Cerebellar nuclear complex (tissue), 1 donor: ENCODE data around the gene SH2D2A.

Experiments
- DNase-seq, 2 experiments: peaks; one replicate each; lab custom pipeline; 2025; lab: John Stamatoyannopoulos, UW

Gene SH2D2A

DNA sequence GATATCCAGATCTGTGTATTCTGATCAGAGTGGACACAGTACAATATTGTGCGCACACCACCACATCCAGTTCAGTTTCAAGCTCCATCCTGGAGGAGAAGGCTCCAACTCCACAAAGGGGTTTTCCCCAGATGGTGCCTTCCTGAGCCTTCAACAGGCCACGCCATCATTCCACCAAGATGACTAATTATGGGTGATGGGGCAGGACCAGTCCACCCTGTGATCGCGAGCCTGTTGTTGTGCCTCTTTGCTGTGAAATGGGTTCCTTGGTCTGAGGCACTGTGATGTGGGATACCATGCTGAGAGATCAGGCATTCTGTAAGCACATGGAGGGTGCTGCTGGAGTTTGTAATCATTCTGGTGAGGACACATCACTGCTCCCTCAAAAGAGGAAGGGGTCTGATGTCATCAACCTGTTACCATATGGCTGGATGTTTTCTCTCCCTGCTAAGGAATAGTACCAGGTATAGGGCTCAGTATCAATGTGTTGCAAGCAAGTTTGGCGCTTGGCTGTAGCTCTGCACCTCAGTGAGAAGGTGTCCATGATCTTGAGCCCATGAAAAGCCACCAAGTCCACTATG is 6.7 kb upstream of the SH2D2A start:
- no peak for DNase-seq

DNA sequence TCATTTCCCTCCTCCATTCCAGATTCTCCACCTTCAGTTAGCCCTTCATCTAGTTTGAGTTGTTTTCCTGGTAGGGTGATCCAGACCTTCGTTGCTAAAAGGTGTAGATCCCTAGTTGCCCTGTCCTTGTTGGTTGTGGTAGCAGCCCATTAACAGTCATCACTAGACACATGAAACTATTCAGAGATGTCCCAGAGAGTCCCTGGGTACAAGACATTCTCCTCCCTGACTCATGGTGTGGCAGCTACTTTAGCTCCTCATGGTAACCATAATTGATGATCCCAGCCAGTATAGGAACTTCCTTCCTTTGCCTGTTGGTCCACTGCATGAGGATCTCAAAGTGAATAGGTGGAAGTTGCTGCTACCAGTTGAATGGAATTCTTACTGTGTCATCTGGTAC is 6.0 kb upstream of the SH2D2A start:
- DNase-seq = no peak

DNA sequence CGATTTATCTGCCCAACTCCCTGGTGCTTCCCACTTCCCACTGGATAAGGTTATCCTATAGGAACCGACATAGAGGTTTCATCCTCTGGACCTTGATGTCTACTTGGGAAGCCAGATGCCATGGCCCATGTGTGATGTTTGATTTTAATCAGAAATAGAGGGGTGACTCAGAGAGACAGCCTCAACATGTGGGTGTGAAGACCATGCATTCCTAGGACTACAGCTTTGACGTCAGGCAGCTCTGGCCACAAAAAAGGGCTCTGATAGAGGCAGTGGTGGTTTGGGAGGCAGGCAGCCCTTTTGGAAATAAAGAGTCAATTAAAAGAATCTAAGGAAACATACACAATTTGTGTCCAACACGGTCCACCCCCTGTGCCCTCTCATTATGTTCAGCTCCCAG is 5.2 kb upstream of the SH2D2A start:
- DNase-seq = no peak

DNA sequence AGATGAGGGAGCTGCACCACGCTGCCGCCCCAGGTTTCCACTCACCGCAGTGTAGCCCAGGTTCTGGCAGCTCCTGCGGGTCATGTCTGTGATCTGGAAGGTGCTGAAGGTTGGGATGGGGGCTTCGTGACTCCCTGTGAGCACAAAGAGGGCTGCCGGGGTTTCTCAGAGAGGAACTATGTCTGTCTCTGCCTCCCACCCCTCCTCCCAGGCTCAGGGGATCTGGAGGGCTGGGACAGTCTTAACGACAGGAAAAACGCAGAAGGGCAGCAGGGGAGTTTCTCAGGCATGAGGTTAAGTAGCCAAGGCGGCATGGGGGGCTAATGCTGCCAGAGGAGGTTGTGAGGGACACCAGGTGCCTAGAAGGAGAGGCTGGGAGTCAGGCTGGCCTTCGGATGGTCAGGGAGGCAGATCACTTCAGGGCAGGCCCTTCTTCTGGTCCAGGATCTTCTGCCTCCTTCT is 656 bp downstream of the SH2D2A start:
- no peak for DNase-seq

GRCh38 chr1:156815307-156815826 is 1.3 kb downstream of the SH2D2A start:
- DNase-seq = no peak

- no peak for DNase-seq
Observed at GRCh38 chr1:156814571-156815260, 1.9 kb downstream of the SH2D2A start.

- DNase-seq = no peak
Observed at GRCh38 chr1:156813750-156814570, 2.7 kb downstream of the SH2D2A start.

DNA sequence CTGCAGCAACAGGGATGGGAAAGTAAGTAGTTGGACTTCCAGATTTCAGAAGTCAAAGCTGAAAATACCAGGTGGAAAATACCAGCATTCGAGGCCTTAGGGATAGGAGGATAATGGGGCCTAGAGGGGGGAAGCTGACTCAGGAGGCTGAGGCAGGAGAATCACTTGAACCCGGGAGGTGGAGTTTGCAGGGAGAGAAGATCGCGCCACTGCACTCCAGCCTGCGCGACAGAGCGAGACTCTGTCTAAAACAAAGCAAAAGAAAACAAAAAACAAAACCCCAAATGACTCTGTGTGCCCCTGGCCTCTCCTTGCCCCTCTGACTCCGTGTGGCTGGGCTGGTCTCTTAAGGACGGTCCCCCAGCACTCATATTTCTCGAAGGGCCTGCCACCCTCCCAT is 3.4 kb downstream of the SH2D2A start:
- DNase-seq = no peak

DNA sequence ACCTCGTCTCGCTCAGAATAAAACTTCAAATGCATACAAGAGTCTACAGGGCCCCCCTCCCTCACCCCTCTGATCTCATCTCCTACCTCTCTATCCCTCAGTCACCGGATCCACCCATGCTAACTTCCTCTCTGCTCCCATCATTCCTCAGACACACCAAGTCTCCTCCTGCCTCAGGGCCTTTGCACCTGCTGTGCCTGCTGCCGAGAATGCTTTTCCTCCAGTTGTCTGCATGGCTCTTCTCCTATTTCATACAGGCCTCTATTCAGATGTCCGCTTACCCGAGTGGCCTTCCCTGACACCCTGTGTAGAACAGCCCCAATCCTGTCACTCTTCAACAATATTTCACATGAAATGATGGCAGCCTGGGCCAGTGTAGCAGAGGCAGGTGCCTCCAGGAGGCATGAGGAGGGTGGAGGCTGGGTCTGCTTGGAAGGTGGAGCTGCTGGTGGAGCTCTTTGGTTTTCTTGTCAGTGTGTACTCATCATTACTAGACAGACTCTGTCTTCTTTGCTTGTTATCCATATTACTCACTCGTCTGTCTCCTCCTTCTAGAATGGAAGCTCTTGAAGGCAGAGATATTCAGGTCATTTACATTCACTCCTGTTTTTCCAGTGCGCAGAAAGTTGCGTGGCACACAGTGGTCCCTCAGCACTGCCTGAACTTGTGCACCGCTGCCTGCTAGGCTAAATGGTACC is 4.2 kb downstream of the SH2D2A start:
- no peak for DNase-seq

DNA sequence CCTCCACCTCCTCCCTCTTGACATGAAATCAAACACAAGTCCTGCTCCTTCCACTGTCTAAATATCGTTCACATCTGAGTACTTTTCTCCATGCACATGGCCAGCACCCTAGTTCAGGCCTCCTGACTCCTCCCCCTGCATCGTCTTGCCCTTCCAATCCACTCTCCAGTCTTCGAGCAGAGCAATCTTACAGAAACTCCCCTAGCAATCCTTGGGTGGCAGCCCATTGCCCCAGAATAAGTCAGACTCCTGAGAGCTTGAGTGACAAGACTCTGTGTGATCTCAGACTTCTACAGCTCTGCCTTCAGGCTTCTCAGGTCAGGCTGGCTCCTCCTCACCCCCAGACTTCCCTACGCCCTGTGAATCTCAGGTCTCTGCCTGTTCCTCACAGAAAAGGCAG is 5.5 kb downstream of the SH2D2A start:
- no peak for DNase-seq

DNA sequence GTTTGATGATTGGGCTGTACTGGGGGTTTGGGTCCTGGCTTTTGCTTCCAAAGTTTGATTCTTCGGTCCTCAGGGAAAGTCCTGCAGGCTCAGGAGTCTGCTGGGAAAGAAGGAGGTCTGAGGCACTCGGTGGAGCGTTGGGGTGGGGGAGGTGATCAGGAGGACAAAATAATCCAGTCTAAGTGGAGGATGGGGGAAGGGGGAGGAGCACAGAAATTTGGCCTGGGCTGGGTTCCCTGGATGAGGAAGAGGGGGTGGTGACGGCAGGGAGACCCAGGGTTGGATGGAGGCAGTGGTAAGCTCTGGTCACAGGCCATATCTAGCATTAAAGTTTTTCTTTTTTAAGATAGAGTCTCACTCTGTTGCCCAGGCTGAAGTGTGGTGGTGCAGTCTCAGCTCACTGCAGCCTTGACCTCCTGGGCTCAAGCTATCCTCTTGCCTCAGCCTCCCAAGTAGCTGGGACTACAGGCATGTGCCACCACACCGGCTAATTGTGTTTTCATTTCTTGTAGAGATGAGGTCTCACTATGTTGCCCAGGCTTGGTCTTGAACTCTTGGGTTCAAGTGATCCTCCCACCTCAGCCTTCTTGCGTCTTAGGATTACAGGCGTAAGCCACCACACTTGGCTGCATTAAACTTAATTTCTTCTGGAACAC is 6.8 kb downstream of the SH2D2A start:
- DNase-seq = no peak

GRCh38 chr1:156809281-156809680 is 7.4 kb downstream of the SH2D2A start:
- no peak for DNase-seq

- DNase-seq = no peak
Observed at GRCh38 chr1:156808186-156809030, 8.2 kb downstream of the SH2D2A start.

DNA sequence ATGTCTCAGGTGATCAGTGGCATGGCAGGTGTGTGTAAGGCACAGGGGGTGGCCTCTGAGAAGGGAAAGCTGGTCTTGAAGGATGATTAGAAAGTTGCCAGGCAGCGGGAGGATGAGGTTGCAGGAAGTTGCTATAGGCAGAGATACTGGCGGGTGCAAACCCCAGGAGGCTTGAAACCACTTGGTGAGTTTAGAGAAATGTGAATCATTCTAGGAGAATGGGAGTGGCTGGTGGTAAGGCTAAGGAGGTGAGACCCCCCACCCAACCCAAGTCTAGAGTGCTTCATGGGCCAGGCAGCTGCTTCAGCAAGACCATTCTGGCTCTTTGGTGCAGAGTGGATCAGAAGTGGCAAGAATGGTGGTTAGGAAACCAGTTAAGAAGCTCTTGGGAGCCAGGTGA is 9.0 kb downstream of the SH2D2A start:
- no peak for DNase-seq

- DNase-seq = no peak
Observed at GRCh38 chr1:156806512-156807440, 9.9 kb downstream of the SH2D2A start.

DNA sequence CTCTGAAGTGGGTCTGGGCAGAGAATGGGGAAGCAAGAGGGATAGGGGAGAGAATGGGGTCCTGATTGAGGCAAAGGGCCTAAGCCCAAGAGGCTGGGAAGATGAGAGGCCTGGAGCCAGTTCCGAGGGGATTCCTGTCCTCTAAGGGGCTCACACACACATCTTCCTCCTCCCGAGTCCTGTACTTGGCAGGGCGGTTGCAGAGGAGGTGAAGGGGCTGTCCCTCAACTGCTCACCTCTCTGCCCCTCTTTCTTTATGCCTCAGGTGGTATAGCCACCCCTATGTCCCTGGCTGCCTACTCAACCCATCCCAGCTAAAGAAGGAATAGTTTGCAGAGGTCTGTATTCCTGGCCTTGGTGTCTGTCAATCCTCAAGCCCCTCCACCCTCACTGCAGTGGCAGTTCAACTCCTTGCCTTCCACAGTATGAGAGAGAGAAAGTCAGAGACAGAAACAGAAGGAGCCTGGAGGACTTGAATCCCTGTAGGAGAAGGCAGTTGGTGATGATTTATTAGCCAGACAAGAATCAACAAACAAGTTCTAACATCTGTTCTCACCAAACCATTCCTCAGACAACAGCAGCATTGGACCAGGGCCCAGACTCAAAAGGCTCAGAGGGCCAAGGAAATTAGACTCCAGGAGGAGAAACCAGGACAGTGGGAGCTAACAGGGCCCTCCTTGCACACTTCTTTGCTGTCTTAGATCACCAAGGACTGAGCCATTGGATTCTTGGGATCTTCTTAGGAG is 10.7 kb downstream of the SH2D2A start:
- DNase-seq = no peak

DNA sequence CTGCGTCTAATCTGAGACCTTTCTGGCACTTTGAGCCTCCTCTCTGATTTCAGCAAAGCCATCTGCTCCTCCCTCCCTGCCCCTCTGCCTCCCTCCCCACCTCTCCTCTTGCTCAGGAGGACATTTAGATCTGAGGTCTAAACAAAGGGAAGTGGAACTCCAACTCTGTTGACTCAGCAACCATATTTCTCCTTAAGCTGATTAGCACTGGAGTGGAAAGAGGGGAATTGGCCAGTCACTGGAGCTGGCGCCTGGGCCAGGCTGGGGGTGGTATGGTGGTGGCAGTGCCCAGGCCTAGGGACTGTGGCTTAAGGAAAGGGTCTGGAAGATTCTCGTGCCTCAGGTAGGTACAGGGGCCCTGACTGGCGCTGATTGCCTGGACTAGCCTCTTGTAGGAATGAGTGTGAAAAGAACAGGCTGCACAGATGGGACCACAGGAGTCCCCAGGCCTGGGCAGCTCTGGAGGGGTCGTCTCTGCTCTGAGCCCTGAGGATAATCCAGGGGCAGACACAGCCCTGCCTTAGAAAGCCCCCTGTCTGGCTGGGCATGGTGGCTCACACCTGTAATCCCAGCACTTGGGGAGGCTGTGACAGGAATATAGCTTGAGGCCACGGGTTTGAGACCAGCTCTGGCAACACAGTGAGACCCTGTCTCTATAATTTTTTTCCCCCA is 11.9 kb downstream of the SH2D2A start:
- DNase-seq = no peak

GRCh38 chr1:156804026-156804425 is 12.6 kb downstream of the SH2D2A start:
- DNase-seq = no peak
